Psoas muscle (tissue), 8 donors: ENCODE measurements around the gene SRSF3. TPM values are rescaled to one million over a fixed set of nuclear protein-coding genes. Genes with fewer than 3 reads are reported as not detected.

Source experiments
- ATAC-seq, 4 donors: fragments of 200-7000 bp; cut with Tn5 transposase; one replicate each; pipeline ENCODE4 v1.9.1; 2020; ENCODE audit warnings: moderate library complexity in 3 of 4, mild to moderate bottlenecking in 2 of 4
- DNase-seq, 2 donors: peaks; one replicate each; pipeline ENCODE4 v3.0.0-alpha.2; 2020
- H3K27ac ChIP-seq: fragments of 200-600 bp; one replicate; pipeline ENCODE4 v1.8.0; 2022
- H3K27me3 ChIP-seq, 3 donors: fragments of 200-600 bp in 1 of 3; one replicate each; pipeline versions ENCODE4 v1.6.1 to v1.8.0; 2013 to 2022; ENCODE audit warnings: low read length in 2 of 3, mild to moderate bottlenecking in 2 of 3, moderate library complexity in 1 of 3; ENCODE audit not compliant: insufficient read depth in 3 of 3
- H3K36me3 ChIP-seq, 2 donors: fragments of 200-600 bp in 1 of 2; one replicate each; pipeline versions ENCODE4 v1.6.1 to v1.8.0; 2013 to 2022; ENCODE audit warnings: low read depth in 1 of 2, mild to moderate bottlenecking in 1 of 2, moderate library complexity in 1 of 2; ENCODE audit not compliant: insufficient read depth in 1 of 2
- H3K4me1 ChIP-seq: fragments of 200-600 bp; one replicate; pipeline ENCODE4 v1.8.0; 2022
- H3K4me3 ChIP-seq: fragments of 200-600 bp; one replicate; pipeline ENCODE4 v1.8.0; 2022; ENCODE audit warnings: mild to moderate bottlenecking
- H3K9me3 ChIP-seq: fragments of 200-600 bp; one replicate; pipeline ENCODE4 v1.8.0; 2022
- WGBS, 3 donors: extraction: QIAGEN DNeasy Blood & Tissue Kit; methylation state at CpG; one replicate each; pipeline versions ENCODE4 v1.1.6 to v1.1.7; 2013; 5-methylcytosine and 5-hydroxymethylcytosine counted together
- intact Hi-C, 2 donors: fragments of 100-400 bp; cut with DNase I; formaldehyde crosslinking; loops; one replicate each; pipeline versions ENCODE4 v1.11.0 to v1.14.2; 2022
- polyA plus RNA-seq, 3 donors: library from polyadenylated mRNA; stranded (reverse); fragments of 200-250 nt; gene quantifications; one replicate each; pipeline ENCODE4 v1.2.3, GENCODE V29; 2013
- total RNA-seq, 4 donors: library from RNA; stranded (reverse); fragmentation: NEBNext Ultra II Directional in 2 of 4; extraction: Animal tissue kit (Norgen Biotek cat#: 25700) in 2 of 4; gene quantifications; one replicate each; pipeline versions ENCODE4 v1.2.1 to v1.2.4, GENCODE V29; 2021 to 2023
- TF ChIP-seq, protein P1 (sequence below): fragments of 200-600 bp; IDR thresholded peaks from one replicate; pipeline ENCODE4 v1.8.0; 2022; ENCODE audit warnings: antibody characterized with exemption
- donor health status: healthy with polysubstance abuse.
- donor health status: DM: no; HTN: no; CAD: no; lungs with moderate emphysema.
- donor health status: Bipolar disorder and iron deficiency.
- donor health status: healthy.
- donor health status: DM: yes; HTN: yes; CAD: no.
- donor health status: DM: no; HTN: no; CAD: no.
- donor health status: DM: no; HTN: no; CAD: no.
- donor health status: DM: yes; HTN: yes; CAD: no.

The SRSF3 gene
- total and polyA plus RNA-seq, 7 donors, result 64.6 to 267 (median 154) TPM

DNA sequence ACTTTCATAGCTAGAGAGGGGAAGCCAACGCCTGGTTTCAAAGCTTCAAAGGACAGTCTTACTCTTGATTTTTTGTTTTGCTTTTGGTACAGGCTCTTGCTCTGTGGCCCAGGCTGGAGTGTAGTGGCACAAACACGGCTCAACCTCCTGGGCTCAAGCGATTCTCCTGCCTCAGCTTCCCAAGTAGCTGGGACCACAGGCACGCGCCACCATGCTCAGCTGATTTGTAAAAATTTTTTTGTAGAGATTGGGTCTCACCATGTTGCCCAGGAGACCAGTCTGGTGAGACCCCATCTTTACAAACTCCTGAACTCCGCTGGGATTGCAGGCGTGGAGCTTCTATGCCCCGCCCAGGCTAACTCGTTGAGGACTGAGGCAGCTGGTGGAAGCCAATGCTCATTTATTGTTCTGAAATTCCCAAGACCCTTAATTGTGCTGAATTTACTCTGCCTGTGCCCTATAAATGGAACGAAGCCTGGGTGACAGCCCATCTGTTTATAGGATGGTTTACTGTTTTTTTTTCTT, 18.0 kb downstream of the SRSF3 start:
- ATAC-seq (no peak), DNase-seq (no peak)
- H3K4me1 ChIP-seq, result peaks cover 39% of the 10 kb centered on the region
- intact Hi-C loops, result loop anchor here in 1 of 2 donors (10.0 kb wide), 1 partner anchor 233 kb away; no protein-coding TSS in a partner anchor
- no peak overlapping the region for H3K4me3 ChIP-seq
- H3K27ac ChIP-seq, result no peak overlapping the region
- no peaks in the 10 kb centered on the region for H3K9me3 ChIP-seq
- WGBS, 3 donors, result 90 to 96% (median 95%) methylated on average over 10 of the region's 10 CpGs
- peaks cover 3 to 57% of the 10 kb centered on the region in 2 donors for H3K36me3 ChIP-seq
- H3K27me3 ChIP-seq, result no peaks in the 10 kb centered on the region
- TF ChIP-seq, protein P1, sequence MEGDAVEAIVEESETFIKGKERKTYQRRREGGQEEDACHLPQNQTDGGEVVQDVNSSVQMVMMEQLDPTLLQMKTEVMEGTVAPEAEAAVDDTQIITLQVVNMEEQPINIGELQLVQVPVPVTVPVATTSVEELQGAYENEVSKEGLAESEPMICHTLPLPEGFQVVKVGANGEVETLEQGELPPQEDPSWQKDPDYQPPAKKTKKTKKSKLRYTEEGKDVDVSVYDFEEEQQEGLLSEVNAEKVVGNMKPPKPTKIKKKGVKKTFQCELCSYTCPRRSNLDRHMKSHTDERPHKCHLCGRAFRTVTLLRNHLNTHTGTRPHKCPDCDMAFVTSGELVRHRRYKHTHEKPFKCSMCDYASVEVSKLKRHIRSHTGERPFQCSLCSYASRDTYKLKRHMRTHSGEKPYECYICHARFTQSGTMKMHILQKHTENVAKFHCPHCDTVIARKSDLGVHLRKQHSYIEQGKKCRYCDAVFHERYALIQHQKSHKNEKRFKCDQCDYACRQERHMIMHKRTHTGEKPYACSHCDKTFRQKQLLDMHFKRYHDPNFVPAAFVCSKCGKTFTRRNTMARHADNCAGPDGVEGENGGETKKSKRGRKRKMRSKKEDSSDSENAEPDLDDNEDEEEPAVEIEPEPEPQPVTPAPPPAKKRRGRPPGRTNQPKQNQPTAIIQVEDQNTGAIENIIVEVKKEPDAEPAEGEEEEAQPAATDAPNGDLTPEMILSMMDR, result no peak

DNA sequence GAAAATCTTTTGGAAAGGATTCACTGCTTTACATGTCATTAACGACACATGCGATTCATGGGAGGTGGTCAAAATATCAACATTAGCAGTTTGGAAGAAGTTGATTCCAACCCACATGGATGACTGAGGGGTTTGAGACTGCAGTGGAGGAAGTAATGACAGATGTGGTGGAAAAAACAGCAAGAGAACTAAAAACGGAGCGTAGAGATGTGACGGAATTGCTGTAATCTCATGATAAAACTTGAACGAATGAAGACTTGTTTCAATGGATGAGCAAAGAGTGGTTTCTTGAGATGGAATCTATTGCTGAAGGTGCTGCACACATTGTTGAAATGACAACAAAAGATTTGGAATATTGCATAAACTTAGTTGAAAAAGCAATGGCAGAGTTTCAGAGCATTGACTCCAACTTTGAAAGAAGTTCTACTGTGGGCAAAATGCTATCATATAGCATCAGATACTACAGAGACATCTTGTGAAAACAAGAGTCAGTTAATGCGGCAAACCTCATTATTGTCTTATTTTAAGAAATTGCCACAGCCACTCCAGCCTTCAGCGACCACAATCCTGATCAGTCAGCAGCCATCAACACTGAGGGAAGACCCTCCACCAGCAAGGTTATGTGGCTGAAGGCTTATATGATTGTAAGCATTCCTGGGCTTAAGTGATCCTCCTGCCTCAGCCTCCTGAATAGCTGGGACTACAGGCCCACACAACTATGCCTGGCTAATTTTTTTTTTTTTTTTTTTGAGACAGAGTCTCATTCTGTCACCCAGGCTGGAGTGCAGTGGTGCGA, 19.2 kb downstream of the SRSF3 start:
- Histone ChIP-seq H3K27ac (peak overlapping the region; percentile 81), H3K4me3 (no peak overlapping the region), H3K4me1 (peaks cover 35% of the 10 kb centered on the region), H3K9me3 (no peaks in the 10 kb centered on the region), H3K27me3 (no peaks in the 10 kb centered on the region), H3K36me3 (peaks cover 3 to 44% of the 10 kb centered on the region in 2 donors)
- ATAC-seq (no peak), DNase-seq (no peak)
- intact Hi-C loops, result loop anchor here in 1 of 2 donors (10.0 kb wide), 1 partner anchor 231 kb away; no protein-coding TSS in a partner anchor
- 88 to 93% (median 90%) methylated on average over 9 of the region's 9 CpGs for WGBS, 3 donors
- TF ChIP-seq, protein P1, result no peak

- 27 to 43% (median 32%) methylated on average over 7 of the region's 7 CpGs for WGBS, 3 donors
Measured at GRCh38 chr6:36615018-36615761, 21.0 kb downstream of the SRSF3 start.

GRCh38 chr6:36616893-36617521, 22.8 kb downstream of the SRSF3 start:
- WGBS, 3 donors, result 28 to 31% (median 29%) methylated on average over 5 of the region's 5 CpGs
- no peaks in the 10 kb centered on the region for H3K9me3 ChIP-seq
- H3K36me3 ChIP-seq, result peaks cover 3 to 14% of the 10 kb centered on the region in 2 donors
- H3K4me1 ChIP-seq, result peaks cover 28% of the 10 kb centered on the region
- no peaks in the 10 kb centered on the region for H3K27me3 ChIP-seq
- intact Hi-C loops, result loop anchor here (2.0 to 10.0 kb wide), 4 partner anchors 140 to 235 kb away; no protein-coding TSS in a partner anchor
- TF ChIP-seq, protein P1, result no peak
- ATAC-seq (peak; percentile 85 to 91 (median 89)), DNase-seq (peak; percentile 83 to 90)
- H3K4me3 ChIP-seq, result no peak overlapping the region
- peak overlapping the region; percentile 81 for H3K27ac ChIP-seq

More at GRCh38 chr6:36615018-36615761, 21.0 kb downstream of the SRSF3 start:
- ATAC-seq, result peak; percentile 23 to 66 (median 52)
- Histone ChIP-seq H3K27me3 (no peaks in the 10 kb centered on the region), H3K9me3 (no peaks in the 10 kb centered on the region), H3K27ac (peak overlapping the region; percentile 81), H3K4me3 (no peak overlapping the region), H3K36me3 (peaks cover 3 to 30% of the 10 kb centered on the region in 2 donors), H3K4me1 (peaks cover 28% of the 10 kb centered on the region)
- TF ChIP-seq, protein P1, result peak; percentile 62
- intact Hi-C loops, result loop anchor here (5.0 to 10.0 kb wide), 3 partner anchors 142 to 237 kb away; no protein-coding TSS in a partner anchor
- peak; percentile 66 to 76 for DNase-seq
